Urinary bladder (tissue), 4 donors: Measurements from ENCODE around the gene PPFIA1. TPM values are rescaled to one million over a fixed set of nuclear protein-coding genes. Genes with fewer than 3 reads are reported as not detected.

Experiments used
- DNase-seq: peaks from one replicate; pipeline ENCODE4 v3.0.0-alpha.2; 2015; ENCODE audit errors: extremely low spot score
- H3K27ac ChIP-seq: one replicate; pipeline ENCODE4 v1.5.1; 2013; ENCODE audit warnings: low read depth, mild to moderate bottlenecking, moderate library complexity
- H3K36me3 ChIP-seq: one replicate; pipeline ENCODE4 v1.6.1; 2013; ENCODE audit warnings: mild to moderate bottlenecking, moderate library complexity; ENCODE audit not compliant: insufficient read depth
- H3K4me1 ChIP-seq: one replicate; pipeline ENCODE4 v1.6.1; 2013; ENCODE audit warnings: mild to moderate bottlenecking, moderate library complexity; ENCODE audit not compliant: insufficient read depth
- H3K4me3 ChIP-seq: one replicate; pipeline ENCODE4 v1.5.1; 2013; ENCODE audit warnings: low read depth, low read length
- WGBS: extraction: QIAGEN DNeasy Blood & Tissue Kit; methylation state at CpG from one replicate; pipeline ENCODE4 v1.1.7; 2013; 5-methylcytosine and 5-hydroxymethylcytosine counted together
- polyA plus RNA-seq: library from polyadenylated mRNA; stranded (reverse); fragments of 200-250 nt; gene quantifications from one replicate; pipeline ENCODE4 v1.2.3, GENCODE V29; 2013
- small RNA-seq: library from RNA; depleted of rRNA; stranded (forward); fragments of <200 nt; gene quantifications from one replicate; pipeline ENCODE3, GENCODE V24; 2014
- total RNA-seq: library from RNA; depleted of rRNA; stranded (reverse); fragments of >200 nt; gene quantifications from one replicate; pipeline ENCODE4 v1.2.3, GENCODE V29; 2014
- donor health status: healthy with polysubstance abuse.
- donor health status: healthy.

Gene PPFIA1
- total and polyA plus RNA-seq, 2 donors: 25.5 to 54.0 TPM

DNA sequence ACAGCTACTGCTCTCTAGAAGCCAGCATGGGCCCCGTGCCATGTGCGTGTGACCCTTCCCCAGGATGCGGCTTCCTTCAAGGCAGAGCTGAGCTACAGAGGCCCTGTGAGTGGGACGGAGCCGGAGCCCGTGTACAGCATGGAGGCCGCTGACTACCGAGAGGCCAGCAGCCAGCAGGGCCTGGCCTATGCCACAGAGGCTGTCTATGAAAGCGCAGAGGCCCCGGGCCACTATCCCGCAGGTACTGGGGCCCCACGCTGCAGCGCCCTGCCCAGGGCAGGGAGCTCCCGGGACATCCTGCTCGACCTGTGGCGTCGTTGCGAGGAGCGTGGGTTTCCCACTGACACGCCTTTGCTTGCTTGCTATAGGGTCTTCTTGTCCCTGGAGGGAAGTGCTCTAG is 162.5 kb downstream of the PPFIA1 start:
- no peak for DNase-seq
- H3K36me3 ChIP-seq: peaks cover 8% of the 10 kb centered on the region
- no peak overlapping the region for H3K27ac ChIP-seq
- H3K4me1 ChIP-seq: no peaks in the 10 kb centered on the region
- WGBS: 91% methylated on average over 20 of the region's 20 CpGs
- H3K4me3 ChIP-seq: no peak overlapping the region

DNA sequence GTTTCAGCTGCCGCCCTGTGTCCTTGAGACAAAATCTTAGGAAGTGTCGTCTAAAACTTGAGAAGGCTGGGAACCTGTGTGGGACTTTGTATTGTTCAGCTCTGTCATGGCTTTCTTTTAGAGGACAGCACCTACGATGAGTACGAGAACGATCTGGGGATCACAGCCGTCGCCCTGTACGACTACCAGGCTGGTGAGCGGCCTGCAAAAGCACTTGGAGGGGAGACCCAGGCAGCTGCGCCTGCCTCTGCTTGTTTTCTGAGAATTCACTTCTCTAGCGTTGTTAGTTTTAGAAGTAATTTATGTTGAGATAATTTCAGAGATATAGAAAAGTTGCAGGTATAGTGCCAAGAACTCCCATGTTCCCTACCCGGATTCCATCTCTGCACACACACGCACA is 163.0 kb downstream of the PPFIA1 start:
- Histone ChIP-seq H3K4me3 (no peak overlapping the region), H3K27ac (no peak overlapping the region), H3K36me3 (peaks cover 8% of the 10 kb centered on the region), H3K4me1 (no peaks in the 10 kb centered on the region)
- DNase-seq: no peak
- WGBS: 86% methylated on average over 13 of the region's 13 CpGs

Small RNA genes lying within 50 kb of the gene (small RNA-seq; reads per million reads assigned to genes)
- gene MIR548K: 11.9 reads per million, percentile 94 among the genes with 10 or more reads in this experiment

Other genes starting within 250 kb of the PPFIA1 start
- 15.0 TPM for gene ANO1, start 192.4 kb upstream of the PPFIA1 start, total RNA-seq
- gene ANO1, start 192.4 kb upstream of the PPFIA1 start, polyA plus RNA-seq: 10.4 TPM
- gene FADD, start 67.4 kb upstream of the PPFIA1 start, total RNA-seq: 20.1 TPM
- 23.6 TPM for gene FADD, start 67.4 kb upstream of the PPFIA1 start, polyA plus RNA-seq
- 149 TPM for gene CTTN, start 127.8 kb downstream of the PPFIA1 start, total RNA-seq
- 121 TPM for gene CTTN, start 127.8 kb downstream of the PPFIA1 start, polyA plus RNA-seq